HEK293 (cell line): ENCODE results near the gene PDE10A.

Experiments
- CTCF ChIA-PET: fragments of 350-600 bp; formaldehyde crosslinking; extraction: SDS; loops from one replicate; lab custom pipeline; 2021; ENCODE audit warnings: antibody characterized with exemption; lab: Yijun Ruan, JAX
- POLR2A ChIA-PET: fragments of 300-600 bp; formaldehyde crosslinking; extraction: SDS; loops from one replicate; lab custom pipeline; 2020; ENCODE audit warnings: antibody characterized with exemption, inconsistent platforms; lab: Yijun Ruan, JAX
- H3K27ac ChIP-seq: fragments of 200-500 bp; sonication (Bioruptor generic); 2 replicates; pipeline ENCODE4 v1.5.1; 2014; ENCODE audit warnings: low read depth, low read length, control low read depth, inconsistent platforms; ENCODE audit errors: extremely low read depth
- H3K36me3 ChIP-seq, 2 experiments: fragments of 200-500 bp in 1 of 2; sonication (Bioruptor generic) in 1 of 2; 1 replicate in 1 of 2; 2 replicates in 1 of 2; pipeline ENCODE4 v1.5.1; 2014 to 2017; ENCODE audit warnings: inconsistent platforms in 2 of 2, low read length in 2 of 2; ENCODE audit not compliant: control insufficient read depth in 2 of 2, insufficient read depth in 1 of 2
- H3K4me1 ChIP-seq: fragments of 200-500 bp; sonication (Bioruptor generic); 2 replicates; pipeline ENCODE4 v1.5.1; 2014; ENCODE audit warnings: mild to moderate bottlenecking, low read length, inconsistent platforms; ENCODE audit not compliant: control insufficient read depth, insufficient read depth
- H3K4me3 ChIP-seq: 2 replicates; pipeline ENCODE4 v1.5.1; 2011; ENCODE audit warnings: low read depth, mild to moderate bottlenecking, control low read depth, low read length, moderate library complexity
- H3K9me3 ChIP-seq: fragments of 200-500 bp; sonication (Bioruptor generic); 2 replicates; pipeline ENCODE4 v1.5.1; 2014; ENCODE audit warnings: low read depth, low read length, inconsistent platforms; ENCODE audit not compliant: control insufficient read depth, insufficient read depth
- GLI4 ChIP-seq: fragments of 450-650 bp; formaldehyde crosslinking; IDR thresholded peaks from 2 replicates; pipeline ENCODE4 v1.5.1; 2016; ENCODE audit warnings: missing biosample characterization, missing genetic modification characterization
- KLF1 ChIP-seq: fragments of 450-650 bp; formaldehyde crosslinking; IDR thresholded peaks from 2 replicates; pipeline ENCODE4 v1.5.1; 2016; ENCODE audit warnings: missing biosample characterization, missing genetic modification characterization
- KLF16 ChIP-seq: fragments of 450-650 bp; formaldehyde crosslinking; IDR thresholded peaks from 2 replicates; pipeline ENCODE4 v1.5.1; 2017; ENCODE audit warnings: missing biosample characterization, missing genetic modification characterization
- MYNN ChIP-seq: fragments of 450-650 bp; formaldehyde crosslinking; IDR thresholded peaks from 2 replicates; pipeline ENCODE4 v1.5.1; 2016; ENCODE audit warnings: missing biosample characterization, missing genetic modification characterization, borderline replicate concordance
- TCF7L2 ChIP-seq: IDR thresholded peaks from 2 replicates; pipeline ENCODE4 v1.6.1; 2011; ENCODE audit warnings: low read depth, mild to moderate bottlenecking, inconsistent platforms, low read length, moderate library complexity, borderline replicate concordance
- TRIM28 ChIP-seq: IDR thresholded peaks from 2 replicates; pipeline ENCODE4 v1.6.1; 2011; ENCODE audit warnings: low read length, control low read depth, borderline replicate concordance
- YY1 ChIP-seq: fragments of 450-650 bp; formaldehyde crosslinking; IDR thresholded peaks from 2 replicates; pipeline ENCODE4 v1.5.1; 2018; ENCODE audit warnings: missing biosample characterization, missing genetic modification characterization
- ZBTB20 ChIP-seq: fragments of 450-650 bp; formaldehyde crosslinking; IDR thresholded peaks from 2 replicates; pipeline ENCODE4 v1.5.1; 2016; ENCODE audit warnings: missing biosample characterization, missing genetic modification characterization
- ZBTB6 ChIP-seq: fragments of 450-650 bp; formaldehyde crosslinking; IDR thresholded peaks from 2 replicates; pipeline ENCODE4 v1.5.1; 2017; ENCODE audit warnings: missing biosample characterization, missing genetic modification characterization
- ZNF114 ChIP-seq: fragments of 450-650 bp; formaldehyde crosslinking; IDR thresholded peaks from 2 replicates; pipeline ENCODE4 v1.5.0; 2017; ENCODE audit warnings: missing biosample characterization, missing genetic modification characterization
- ZNF174 ChIP-seq: fragments of 450-650 bp; formaldehyde crosslinking; IDR thresholded peaks from 2 replicates; pipeline ENCODE4 v1.5.0; 2017; ENCODE audit warnings: missing biosample characterization, mild to moderate bottlenecking, missing genetic modification characterization
- ZNF202 ChIP-seq: fragments of 450-650 bp; formaldehyde crosslinking; IDR thresholded peaks from 2 replicates; pipeline ENCODE4 v1.5.1; 2016; ENCODE audit warnings: missing biosample characterization, missing genetic modification characterization, borderline replicate concordance
- ZNF416 ChIP-seq: fragments of 450-650 bp; formaldehyde crosslinking; IDR thresholded peaks from 2 replicates; pipeline ENCODE4 v1.5.1; 2016; ENCODE audit warnings: missing biosample characterization, missing genetic modification characterization
- ZNF449 ChIP-seq: fragments of 450-650 bp; formaldehyde crosslinking; IDR thresholded peaks from 2 replicates; pipeline ENCODE4 v1.5.1; 2017; ENCODE audit warnings: missing biosample characterization, mild to moderate bottlenecking, missing genetic modification characterization, moderate library complexity
- ZNF621 ChIP-seq: fragments of 450-650 bp; formaldehyde crosslinking; IDR thresholded peaks from 2 replicates; pipeline ENCODE4 v1.5.1; 2017; ENCODE audit warnings: missing biosample characterization, missing genetic modification characterization
- ZNF692 ChIP-seq: fragments of 450-650 bp; formaldehyde crosslinking; IDR thresholded peaks from 2 replicates; pipeline ENCODE4 v1.5.1; 2016; ENCODE audit warnings: missing biosample characterization, missing genetic modification characterization
- ZNF777 ChIP-seq: fragments of 450-650 bp; formaldehyde crosslinking; IDR thresholded peaks from 2 replicates; pipeline ENCODE4 v1.5.1; 2017; ENCODE audit warnings: missing biosample characterization, missing genetic modification characterization, borderline replicate concordance
- ZNF837 ChIP-seq: fragments of 450-650 bp; formaldehyde crosslinking; IDR thresholded peaks from 2 replicates; pipeline ENCODE4 v1.5.1; 2016; ENCODE audit warnings: missing biosample characterization, missing genetic modification characterization
- ZSCAN18 ChIP-seq: fragments of 450-650 bp; formaldehyde crosslinking; IDR thresholded peaks from 2 replicates; pipeline ENCODE4 v1.5.1; 2016; ENCODE audit warnings: missing biosample characterization, missing genetic modification characterization

The PDE10A gene

GRCh38 chr6:165447141-165447540 is 215.9 kb downstream of the PDE10A start:
- CTCF ChIA-PET, result interaction anchor here (0.7 kb wide), 1 partner anchor 403 kb away, joined by 3 read pairs; no protein-coding TSS in a partner anchor
- no peak overlapping the region for H3K27ac ChIP-seq

GRCh38 chr6:165446331-165446730 is 216.7 kb downstream of the PDE10A start:
- Histone ChIP-seq H3K27ac (no peak overlapping the region), H3K9me3 (no peaks in the 10 kb centered on the region)
- TF ChIP-seq ZSCAN18 (tag by site-specific recombination) (no peak), ZBTB6 (no peak), TRIM28 (no peak), ZNF837 (tag by site-specific recombination) (no peak), ZNF174 (tag by site-specific recombination) (no peak)
- TF ChIP-seq, all 188 proteins: peak for 0
- no peak overlapping the region for H3K4me3 ChIP-seq
- H3K4me1 ChIP-seq, result no peaks in the 10 kb centered on the region
- H3K36me3 ChIP-seq, result peaks cover 3 to 9% of the 10 kb centered on the region in 2 experiments; a peak in 2 of 3 replicates
- ChIA-PET POLR2A (no interaction called here), CTCF (no interaction called here)

More at GRCh38 chr6:165447141-165447540, 215.9 kb downstream of the PDE10A start:
- H3K36me3 ChIP-seq, result peaks cover 3 to 9% of the 10 kb centered on the region in 2 experiments; a peak in 2 of 3 replicates
- POLR2A ChIA-PET, result interaction anchor here (0.5 kb wide), 1 partner anchor 292 kb away, joined by 4 read pairs; no protein-coding TSS in a partner anchor
- TF ChIP-seq ZNF416 (tag by site-specific recombination) (no peak), KLF16 (tag by site-specific recombination) (no peak), ZNF202 (tag by site-specific recombination) (no peak), TRIM28 (no peak), ZNF777 (tag by site-specific recombination) (no peak), GLI4 (tag by site-specific recombination) (no peak), ZNF621 (tag by site-specific recombination) (no peak), TCF7L2 (no peak), MYNN (tag by site-specific recombination) (no peak), ZNF114 (tag by site-specific recombination) (no peak), ZBTB20 (tag by site-specific recombination) (no peak), ZNF692 (tag by site-specific recombination) (no peak), YY1 (no peak), KLF1 (tag by site-specific recombination) (no peak), ZNF449 (tag by site-specific recombination) (no peak)
- TF ChIP-seq, all 188 proteins: peak for 0
- H3K9me3 ChIP-seq, result no peaks in the 10 kb centered on the region
- no peak overlapping the region for H3K4me3 ChIP-seq
- H3K4me1 ChIP-seq, result no peaks in the 10 kb centered on the region
